ENCODE data around the gene TMPRSS3.

The TMPRSS3 gene

GRCh38 chr21:42405064-42406013 lies 9.5 kb upstream of the TMPRSS3 start:
- Mint-ChIP-seq H3K27ac (peak overlapping the region; percentile 96), H3K9me3 (peaks cover 5% of the 10 kb centered on the region), H3K27me3 (no peaks in the 10 kb centered on the region), H3K36me3 (peaks cover 13% of the 10 kb centered on the region), H3K4me1 (peaks cover 75% of the 10 kb centered on the region), H3K4me3 (peak overlapping the region; percentile 89)

GRCh38 chr21:42404539-42404938 lies 8.7 kb upstream of the TMPRSS3 start:
- Mint-ChIP-seq H3K4me3 (peak overlapping the region; percentile 89), H3K27me3 (no peaks in the 10 kb centered on the region), H3K4me1 (peaks cover 73% of the 10 kb centered on the region), H3K27ac (peak overlapping the region; percentile 90), H3K36me3 (peaks cover 9% of the 10 kb centered on the region), H3K9me3 (peaks cover 5% of the 10 kb centered on the region)

GRCh38 chr21:42403611-42404231 lies 7.9 kb upstream of the TMPRSS3 start, which contains the start of gene UBASH3A:
TSS of gene UBASH3A (plus strand) at chr21:42403902. CDS start at chr21:42403946, 44 bp downstream.
- Mint-ChIP-seq H3K4me3 (peak within 1 kb of the TSS; percentile 89), H3K36me3 (peaks cover 9% of the 10 kb centered on the region), H3K27ac (peak within 1 kb of the TSS; percentile 97), H3K27me3 (no peaks in the 10 kb centered on the region), H3K4me1 (peaks cover 75% of the 10 kb centered on the region), H3K9me3 (peaks cover 5% of the 10 kb centered on the region)

- Mint-ChIP-seq H3K36me3 (peaks cover 8% of the 10 kb centered on the region), H3K9me3 (peaks cover 5% of the 10 kb centered on the region), H3K4me3 (peak overlapping the region; percentile 19), H3K27me3 (no peaks in the 10 kb centered on the region), H3K27ac (peak overlapping the region; percentile 90), H3K4me1 (peaks cover 75% of the 10 kb centered on the region)
Observed at GRCh38 chr21:42401820-42402251, 6.0 kb upstream of the TMPRSS3 start.

GRCh38 chr21:42401154-42401553 lies 5.3 kb upstream of the TMPRSS3 start:
- Mint-ChIP-seq H3K27me3 (no peaks in the 10 kb centered on the region), H3K4me3 (peak overlapping the region; percentile 23), H3K4me1 (peaks cover 69% of the 10 kb centered on the region), H3K36me3 (peaks cover 4% of the 10 kb centered on the region), H3K27ac (peak overlapping the region; percentile 51), H3K9me3 (peaks cover 5% of the 10 kb centered on the region)

- peak overlapping the region; percentile 86 for H3K27ac Mint-ChIP-seq
- H3K9me3 Mint-ChIP-seq, result peaks cover 5% of the 10 kb centered on the region
- H3K4me3 Mint-ChIP-seq, result peak overlapping the region; percentile 33
- H3K36me3 Mint-ChIP-seq, result peaks cover 4% of the 10 kb centered on the region
- peaks cover 66% of the 10 kb centered on the region for H3K4me1 Mint-ChIP-seq
- no peaks in the 10 kb centered on the region for H3K27me3 Mint-ChIP-seq
Observed at GRCh38 chr21:42400525-42400924, 4.7 kb upstream of the TMPRSS3 start.

- peak overlapping the region; percentile 73 for H3K27ac Mint-ChIP-seq
- H3K4me3 Mint-ChIP-seq, result peak overlapping the region; percentile 17
- no peaks in the 10 kb centered on the region for H3K27me3 Mint-ChIP-seq
- peaks cover 63% of the 10 kb centered on the region for H3K4me1 Mint-ChIP-seq
- peaks cover 5% of the 10 kb centered on the region for H3K9me3 Mint-ChIP-seq
- peaks cover 4% of the 10 kb centered on the region for H3K36me3 Mint-ChIP-seq
Observed at GRCh38 chr21:42398436-42399028, 2.7 kb upstream of the TMPRSS3 start.

- peaks cover 65% of the 10 kb centered on the region for H3K4me1 Mint-ChIP-seq
- peak overlapping the region; percentile 73 for H3K27ac Mint-ChIP-seq
Observed at GRCh38 chr21:42397746-42398394, 2.0 kb upstream of the TMPRSS3 start.

GRCh38 chr21:42396799-42397745 lies 1.2 kb upstream of the TMPRSS3 start:
- Mint-ChIP-seq H3K27me3 (no peaks in the 10 kb centered on the region), H3K4me3 (no peak overlapping the region), H3K9me3 (peaks cover 5% of the 10 kb centered on the region), H3K27ac (peak overlapping the region; percentile 51), H3K4me1 (peaks cover 65% of the 10 kb centered on the region), H3K36me3 (peaks cover 4% of the 10 kb centered on the region)

More at GRCh38 chr21:42397746-42398394, 2.0 kb upstream of the TMPRSS3 start:
- Mint-ChIP-seq H3K4me3 (peak overlapping the region; percentile 17), H3K9me3 (peaks cover 5% of the 10 kb centered on the region), H3K36me3 (peaks cover 4% of the 10 kb centered on the region), H3K27me3 (no peaks in the 10 kb centered on the region)

- Mint-ChIP-seq H3K4me3 (no peak overlapping the region), H3K36me3 (peaks cover 2% of the 10 kb centered on the region), H3K27me3 (no peaks in the 10 kb centered on the region), H3K27ac (no peak overlapping the region), H3K4me1 (peaks cover 66% of the 10 kb centered on the region), H3K9me3 (no peaks in the 10 kb centered on the region)
Observed at GRCh38 chr21:42395302-42395701, 550 bp downstream of the TMPRSS3 start.

- Mint-ChIP-seq H3K4me3 (peak overlapping the region; percentile 75), H3K27ac (peak overlapping the region; percentile 80), H3K27me3 (no peaks in the 10 kb centered on the region), H3K9me3 (no peaks in the 10 kb centered on the region), H3K36me3 (peaks cover 2% of the 10 kb centered on the region), H3K4me1 (peaks cover 69% of the 10 kb centered on the region)
Observed at GRCh38 chr21:42393443-42393950, 2.4 kb downstream of the TMPRSS3 start.

- Mint-ChIP-seq H3K27ac (peak overlapping the region; percentile 80), H3K27me3 (no peaks in the 10 kb centered on the region), H3K9me3 (no peaks in the 10 kb centered on the region), H3K4me1 (peaks cover 66% of the 10 kb centered on the region), H3K4me3 (peak overlapping the region; percentile 75), H3K36me3 (peaks cover 2% of the 10 kb centered on the region)
Observed at GRCh38 chr21:42392731-42393442, 3.0 kb downstream of the TMPRSS3 start.

GRCh38 chr21:42391297-42391696 lies 4.6 kb downstream of the TMPRSS3 start:
- Mint-ChIP-seq H3K9me3 (no peaks in the 10 kb centered on the region), H3K27ac (peak overlapping the region; percentile 31), H3K27me3 (no peaks in the 10 kb centered on the region), H3K4me3 (no peak overlapping the region), H3K4me1 (peaks cover 72% of the 10 kb centered on the region), H3K36me3 (peaks cover 2% of the 10 kb centered on the region)
